Trophoblast cell (in vitro differentiated cells and primary cell): ENCODE results near the gene ABCB8.

Source experiments
- DNase-seq, 2 donors: peaks; one replicate each; pipeline ENCODE4 v3.0.0-alpha.2; 2016
- H2AFZ ChIP-seq: 2 replicates; pipeline ENCODE4 v1.6.1; 2013; ENCODE audit warnings: low read length, moderate library complexity, mild to moderate bottlenecking; ENCODE audit not compliant: insufficient read depth, poor library complexity
- H2AK5ac ChIP-seq: 2 replicates; pipeline ENCODE4 v1.6.1; 2013; ENCODE audit warnings: mild to moderate bottlenecking, low read length
- H2BK120ac ChIP-seq: 2 replicates; pipeline ENCODE4 v1.6.1; 2013; ENCODE audit warnings: low read length, mild to moderate bottlenecking, moderate library complexity; ENCODE audit not compliant: insufficient read depth, poor library complexity
- H2BK12ac ChIP-seq: 2 replicates; pipeline ENCODE4 v1.6.1; 2013; ENCODE audit warnings: mild to moderate bottlenecking, low read length, moderate library complexity
- H2BK5ac ChIP-seq: 2 replicates; pipeline ENCODE4 v1.6.1; 2013; ENCODE audit warnings: low read length, low read depth, moderate library complexity, mild to moderate bottlenecking; ENCODE audit not compliant: poor library complexity
- H3K14ac ChIP-seq: 2 replicates; pipeline ENCODE4 v1.6.1; 2013; ENCODE audit warnings: mild to moderate bottlenecking, low read length
- H3K18ac ChIP-seq: 2 replicates; pipeline ENCODE4 v1.6.1; 2013; ENCODE audit warnings: mild to moderate bottlenecking, low read length
- H3K23ac ChIP-seq: 2 replicates; pipeline ENCODE4 v1.6.1; 2013; ENCODE audit warnings: low read length
- H3K27ac ChIP-seq: 2 replicates; pipeline ENCODE4 v1.5.1; 2013; ENCODE audit warnings: low read depth, mild to moderate bottlenecking, inconsistent platforms, low read length, moderate library complexity
- H3K27me3 ChIP-seq: 2 replicates; pipeline ENCODE4 v1.6.1; 2013; ENCODE audit warnings: inconsistent platforms, mild to moderate bottlenecking, low read length, moderate library complexity; ENCODE audit not compliant: insufficient read depth
- H3K36me3 ChIP-seq, 2 experiments: 1 replicate in 1 of 2; 2 replicates in 1 of 2; pipeline ENCODE4 v1.6.1; 2013; ENCODE audit warnings: low read length in 2 of 2, mild to moderate bottlenecking in 2 of 2, moderate library complexity in 1 of 2; ENCODE audit not compliant: insufficient read depth in 2 of 2, control insufficient read depth in 1 of 2
- H3K4ac ChIP-seq: 2 replicates; pipeline ENCODE4 v1.6.1; 2013; ENCODE audit warnings: low read depth, mild to moderate bottlenecking, low read length, moderate library complexity
- H3K4me1 ChIP-seq, 2 experiments: 1 replicate in 1 of 2; 2 replicates in 1 of 2; pipeline ENCODE4 v1.6.1; 2013; ENCODE audit warnings: low read length in 2 of 2, mild to moderate bottlenecking in 2 of 2, moderate library complexity in 1 of 2; ENCODE audit not compliant: insufficient read depth in 2 of 2, control insufficient read depth in 1 of 2
- H3K4me2 ChIP-seq: 2 replicates; pipeline ENCODE4 v1.6.1; 2013; ENCODE audit warnings: inconsistent platforms, mild to moderate bottlenecking, low read length, moderate library complexity
- H3K4me3 ChIP-seq: 2 replicates; pipeline ENCODE4 v1.5.1; 2013; ENCODE audit warnings: mild to moderate bottlenecking, low read depth, low read length, inconsistent platforms
- H3K79me1 ChIP-seq: one replicate; pipeline ENCODE4 v1.6.1; 2013; ENCODE audit warnings: low read length
- H3K79me2 ChIP-seq: 2 replicates; pipeline ENCODE4 v1.6.1; 2013; ENCODE audit warnings: low read length, mild to moderate bottlenecking; ENCODE audit not compliant: control insufficient read depth, insufficient read depth, poor library complexity
- H3K9ac ChIP-seq: 2 replicates; pipeline ENCODE4 v1.6.1; 2013; ENCODE audit warnings: mild to moderate bottlenecking, low read length
- H3K9me3 ChIP-seq: 2 replicates; pipeline ENCODE4 v1.6.1; 2013; ENCODE audit warnings: low read depth, mild to moderate bottlenecking, control low read depth, inconsistent platforms, low read length; ENCODE audit not compliant: insufficient read depth
- H4K12ac ChIP-seq: 2 replicates; pipeline ENCODE4 v1.6.1; 2013; ENCODE audit warnings: low read depth, mild to moderate bottlenecking, low read length, moderate library complexity
- H4K8ac ChIP-seq: 2 replicates; pipeline ENCODE4 v1.6.1; 2013; ENCODE audit warnings: low read depth, mild to moderate bottlenecking, low read length, moderate library complexity
- H4K91ac ChIP-seq: one replicate; pipeline ENCODE4 v1.6.1; 2013; ENCODE audit warnings: low read depth, mild to moderate bottlenecking, low read length, moderate library complexity
- WGBS: extraction: QIAGEN DNeasy Blood & Tissue Kit; methylation state at CpG from one replicate; pipeline ENCODE4 v1.1.7; 2013; ENCODE audit warnings: missing lambda C conversion rate; ENCODE audit not compliant: insufficient read length, insufficient coverage; ENCODE audit errors: extremely low coverage; 5-methylcytosine and 5-hydroxymethylcytosine counted together

The ABCB8 gene

GRCh38 chr7:151008143-151008510 is 20.1 kb upstream of the ABCB8 start:
- H4K8ac ChIP-seq = no peak overlapping the region
- no peak overlapping the region for H3K4ac ChIP-seq
- no CpG with 5 or more reads among the region's 11 CpGs for WGBS
- no peak overlapping the region for H3K4me3 ChIP-seq
- H3K9me3 ChIP-seq = no peaks in the 10 kb centered on the region
- H3K79me2 ChIP-seq = no peaks in the 10 kb centered on the region
- H3K4me1 ChIP-seq = peaks cover 25 to 34% of the 10 kb centered on the region in 2 experiments
- no peak overlapping the region for H2BK5ac ChIP-seq
- H3K4me2 ChIP-seq = no peak overlapping the region
- no peak overlapping the region for H3K9ac ChIP-seq
- no peak for DNase-seq
- no peak overlapping the region for H2BK12ac ChIP-seq
- no peak overlapping the region for H4K91ac ChIP-seq
- H2AFZ ChIP-seq = no peak overlapping the region
- H3K18ac ChIP-seq = no peak overlapping the region
- H3K27ac ChIP-seq = no peak overlapping the region
- H3K27me3 ChIP-seq = no peaks in the 10 kb centered on the region
- H3K23ac ChIP-seq = no peak overlapping the region
- H4K12ac ChIP-seq = no peak overlapping the region
- no peaks in the 10 kb centered on the region for H3K36me3 ChIP-seq
- H3K79me1 ChIP-seq = peaks cover 9% of the 10 kb centered on the region
- H2AK5ac ChIP-seq = no peak overlapping the region
- H2BK120ac ChIP-seq = no peak overlapping the region
- no peak overlapping the region for H3K14ac ChIP-seq

- H2BK120ac ChIP-seq = no peak overlapping the region
- no peak overlapping the region for H3K4ac ChIP-seq
- H3K23ac ChIP-seq = no peak overlapping the region
- no peaks in the 10 kb centered on the region for H3K27me3 ChIP-seq
- H3K79me1 ChIP-seq = peaks cover 9% of the 10 kb centered on the region
- H3K9ac ChIP-seq = no peak overlapping the region
- no peak overlapping the region for H3K18ac ChIP-seq
- H3K4me1 ChIP-seq = peaks cover 28 to 38% of the 10 kb centered on the region in 2 experiments
- no peak overlapping the region for H2BK5ac ChIP-seq
- DNase-seq = peak; percentile 54 to 79
- no peak overlapping the region for H3K4me2 ChIP-seq
- no peak overlapping the region for H4K12ac ChIP-seq
- no peaks in the 10 kb centered on the region for H3K79me2 ChIP-seq
- peaks cover 2% of the 10 kb centered on the region for H3K9me3 ChIP-seq
- no peak overlapping the region for H4K91ac ChIP-seq
- H3K4me3 ChIP-seq = no peak overlapping the region
- no peak overlapping the region for H4K8ac ChIP-seq
- H3K27ac ChIP-seq = no peak overlapping the region
- no peaks in the 10 kb centered on the region for H3K36me3 ChIP-seq
- peak overlapping the region; percentile 71 for H2AK5ac ChIP-seq
- H2BK12ac ChIP-seq = peak overlapping the region; percentile 17
- no peak overlapping the region for H3K14ac ChIP-seq
- WGBS = no CpG with 5 or more reads among the region's 40 CpGs
- peak overlapping the region; percentile 7 for H2AFZ ChIP-seq
Observed at GRCh38 chr7:151008511-151009323, 19.5 kb upstream of the ABCB8 start.

- Histone ChIP-seq H3K27ac (no peak overlapping the region), H2AK5ac (no peak overlapping the region), H3K79me1 (peaks cover 12% of the 10 kb centered on the region), H2BK5ac (no peak overlapping the region), H3K36me3 (no peaks in the 10 kb centered on the region), H3K14ac (no peak overlapping the region), H2BK120ac (no peak overlapping the region), H3K4me3 (no peak overlapping the region), H3K9ac (no peak overlapping the region), H2AFZ (no peak overlapping the region), H2BK12ac (no peak overlapping the region), H3K79me2 (no peaks in the 10 kb centered on the region), H4K91ac (peak overlapping the region; percentile 41), H4K8ac (no peak overlapping the region), H3K23ac (no peak overlapping the region), H3K9me3 (peaks cover 4% of the 10 kb centered on the region), H3K4me1 (peaks cover 33 to 42% of the 10 kb centered on the region in 2 experiments), H3K4me2 (no peak overlapping the region), H4K12ac (no peak overlapping the region), H3K18ac (no peak overlapping the region), H3K4ac (no peak overlapping the region), H3K27me3 (no peaks in the 10 kb centered on the region)
- no peak for DNase-seq
- WGBS = no CpG with 5 or more reads among the region's 22 CpGs
Observed at GRCh38 chr7:151009327-151010036, 18.8 kb upstream of the ABCB8 start.

- Histone ChIP-seq H3K36me3 (no peaks in the 10 kb centered on the region), H3K79me1 (peaks cover 12% of the 10 kb centered on the region), H3K79me2 (no peaks in the 10 kb centered on the region), H3K14ac (no peak overlapping the region), H4K12ac (no peak overlapping the region), H3K4ac (no peak overlapping the region), H3K4me2 (no peak overlapping the region), H2AFZ (no peak overlapping the region), H2BK5ac (no peak overlapping the region), H4K8ac (no peak overlapping the region), H3K4me3 (no peak overlapping the region), H3K27ac (no peak overlapping the region), H3K4me1 (peaks cover 33 to 42% of the 10 kb centered on the region in 2 experiments), H3K9me3 (peaks cover 4% of the 10 kb centered on the region), H3K9ac (no peak overlapping the region), H2BK120ac (no peak overlapping the region), H3K18ac (no peak overlapping the region), H3K23ac (no peak overlapping the region), H4K91ac (peak overlapping the region; percentile 3), H2BK12ac (no peak overlapping the region), H2AK5ac (no peak overlapping the region), H3K27me3 (no peaks in the 10 kb centered on the region)
- WGBS = no CpG with 5 or more reads among the region's 7 CpGs
- no peak for DNase-seq
Observed at GRCh38 chr7:151010037-151010306, 18.3 kb upstream of the ABCB8 start.
